Astrocyte (in vitro differentiated cells and primary cell): ENCODE data around the gene ADAMTS13.

Source experiments
- EZH2 ChIP-seq: IDR thresholded peaks from 2 replicates; pipeline ENCODE4 v1.6.1; 2012; ENCODE audit warnings: mild to moderate bottlenecking, low read length, inconsistent platforms; ENCODE audit not compliant: insufficient read depth
- TF ChIP-seq, protein P1 (sequence below): IDR thresholded peaks from 2 replicates; pipeline ENCODE4 v1.5.1; 2011; ENCODE audit warnings: low read depth, mild to moderate bottlenecking, inconsistent platforms, low read length, moderate library complexity; ENCODE audit not compliant: insufficient read depth

GRCh38 chr9:133494636-133495326 is 72.6 kb downstream of the ADAMTS13 start:
- no peak for TF ChIP-seq EZH2
- TF ChIP-seq, protein P1, sequence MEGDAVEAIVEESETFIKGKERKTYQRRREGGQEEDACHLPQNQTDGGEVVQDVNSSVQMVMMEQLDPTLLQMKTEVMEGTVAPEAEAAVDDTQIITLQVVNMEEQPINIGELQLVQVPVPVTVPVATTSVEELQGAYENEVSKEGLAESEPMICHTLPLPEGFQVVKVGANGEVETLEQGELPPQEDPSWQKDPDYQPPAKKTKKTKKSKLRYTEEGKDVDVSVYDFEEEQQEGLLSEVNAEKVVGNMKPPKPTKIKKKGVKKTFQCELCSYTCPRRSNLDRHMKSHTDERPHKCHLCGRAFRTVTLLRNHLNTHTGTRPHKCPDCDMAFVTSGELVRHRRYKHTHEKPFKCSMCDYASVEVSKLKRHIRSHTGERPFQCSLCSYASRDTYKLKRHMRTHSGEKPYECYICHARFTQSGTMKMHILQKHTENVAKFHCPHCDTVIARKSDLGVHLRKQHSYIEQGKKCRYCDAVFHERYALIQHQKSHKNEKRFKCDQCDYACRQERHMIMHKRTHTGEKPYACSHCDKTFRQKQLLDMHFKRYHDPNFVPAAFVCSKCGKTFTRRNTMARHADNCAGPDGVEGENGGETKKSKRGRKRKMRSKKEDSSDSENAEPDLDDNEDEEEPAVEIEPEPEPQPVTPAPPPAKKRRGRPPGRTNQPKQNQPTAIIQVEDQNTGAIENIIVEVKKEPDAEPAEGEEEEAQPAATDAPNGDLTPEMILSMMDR: no peak
